ENCODE results near the gene DDIAS. TPM values are rescaled to one million over a fixed set of nuclear protein-coding genes. Genes with fewer than 3 reads are reported as not detected.
A peak's percentile ranks its signal among the peaks of the same experiment; 100 is the strongest.
"Not testable (repeated sequence)": the region's sequence is repeated elsewhere in the genome, so short reads cannot be mapped to it uniquely, and the experiment has no call there.

Gene DDIAS
- total RNA-seq, 1 donor from 2014 or later = 4.2 TPM

- not testable (repeated sequence) for DNase-seq (ENCODE audit: extremely low read depth, low read depth, low spot score)
Measured at GRCh38 chr11:82920227-82920626, 18.7 kb downstream of the DDIAS start.

GRCh38 chr11:82922396-82923173, 21.0 kb downstream of the DDIAS start:
- DNase-seq (ENCODE audit: extremely low read depth, low read depth, low spot score) = not testable (repeated sequence)

GRCh38 chr11:82924522-82925224, 23.1 kb downstream of the DDIAS start:
- DNase-seq (ENCODE audit: extremely low read depth, low read depth, low spot score) = no peak

GRCh38 chr11:82927264-82927880, 25.8 kb downstream of the DDIAS start:
- no peak for DNase-seq (ENCODE audit: extremely low read depth, low read depth, low spot score)

- no peak for DNase-seq (ENCODE audit: extremely low read depth, low read depth, low spot score)
Measured at GRCh38 chr11:82929121-82929520, 27.6 kb downstream of the DDIAS start.

GRCh38 chr11:82930229-82930628, 28.7 kb downstream of the DDIAS start:
- DNase-seq (ENCODE audit: extremely low read depth, low read depth, low spot score) = no peak

- DNase-seq (ENCODE audit: extremely low read depth, low read depth, low spot score) = no peak
Measured at GRCh38 chr11:82930734-82931133, 29.2 kb downstream of the DDIAS start.

GRCh38 chr11:82932564-82932963, 31.0 kb downstream of the DDIAS start:
- DNase-seq (ENCODE audit: extremely low read depth, low read depth, low spot score) = no peak

GRCh38 chr11:82936261-82936660, 34.7 kb downstream of the DDIAS start:
- peak; percentile 20 for DNase-seq (ENCODE audit: extremely low read depth, low read depth, low spot score)

GRCh38 chr11:82937554-82937953, 36.0 kb downstream of the DDIAS start:
- DNase-seq (ENCODE audit: extremely low read depth, low read depth, low spot score) = no peak

GRCh38 chr11:82939456-82939855, 37.9 kb downstream of the DDIAS start:
- DNase-seq (ENCODE audit: extremely low read depth, low read depth, low spot score) = no peak

- DNase-seq (ENCODE audit: extremely low read depth, low read depth, low spot score) = no peak
Measured at GRCh38 chr11:82942376-82942775, 40.8 kb downstream of the DDIAS start.

- not testable (repeated sequence) for DNase-seq (ENCODE audit: extremely low read depth, low read depth, low spot score)
Measured at GRCh38 chr11:82943430-82943829, 41.9 kb downstream of the DDIAS start.

GRCh38 chr11:82944198-82944597, 42.7 kb downstream of the DDIAS start:
- no peak for DNase-seq (ENCODE audit: extremely low read depth, low read depth, low spot score)

- not testable (repeated sequence) for DNase-seq (ENCODE audit: extremely low read depth, low read depth, low spot score)
Measured at GRCh38 chr11:82945041-82945440, 43.5 kb downstream of the DDIAS start.

- no peak for DNase-seq (ENCODE audit: extremely low read depth, low read depth, low spot score)
Measured at GRCh38 chr11:82945682-82946081, 44.1 kb downstream of the DDIAS start.

- no peak for DNase-seq (ENCODE audit: extremely low read depth, low read depth, low spot score)
Measured at GRCh38 chr11:82949352-82949751, 47.8 kb downstream of the DDIAS start.

GRCh38 chr11:82950502-82950901, 49.0 kb downstream of the DDIAS start:
- not testable (repeated sequence) for DNase-seq (ENCODE audit: extremely low read depth, low read depth, low spot score)

GRCh38 chr11:82955736-82956453, 54.4 kb downstream of the DDIAS start:
- not testable (repeated sequence) for DNase-seq (ENCODE audit: extremely low read depth, low read depth, low spot score)

- no peak for DNase-seq (ENCODE audit: extremely low read depth, low read depth, low spot score)
Measured at GRCh38 chr11:82959987-82960778, 58.6 kb downstream of the DDIAS start.
